HFFc6 (cell line): ENCODE measurements around the gene HACD1. TPM values are rescaled to one million over a fixed set of nuclear protein-coding genes. Genes with fewer than 3 reads are reported as not detected.
A peak's percentile ranks its signal among the peaks of the same experiment; 100 is the strongest.

Experiments used
- DNase-seq: peaks from one replicate; pipeline ENCODE4 v3.0.0-alpha.2; 2018
- H3K27ac Mint-ChIP-seq: 2 replicates; pipeline ENCODE4 v1.8.0; 2020; ENCODE audit warnings: mild to moderate bottlenecking, mixed read lengths
- H3K27me3 Mint-ChIP-seq: 2 replicates; pipeline ENCODE4 v1.8.0; 2021; ENCODE audit warnings: mild to moderate bottlenecking, moderate library complexity, mixed read lengths; ENCODE audit not compliant: insufficient read depth
- H3K36me3 Mint-ChIP-seq: 2 replicates; pipeline ENCODE4 v1.8.0; 2021; ENCODE audit warnings: low read depth, mixed read lengths
- H3K4me1 Mint-ChIP-seq: 2 replicates; pipeline ENCODE4 v1.8.0; 2020; ENCODE audit warnings: low read depth, mixed read lengths
- H3K4me3 Mint-ChIP-seq: 2 replicates; pipeline ENCODE4 v1.8.0; 2020; ENCODE audit warnings: mild to moderate bottlenecking, moderate library complexity, mixed read lengths
- H3K9me3 Mint-ChIP-seq: 2 replicates; pipeline ENCODE4 v1.8.0; 2020; ENCODE audit warnings: mild to moderate bottlenecking, mixed read lengths
- total RNA-seq, 6 experiments: library from RNA; stranded (reverse); fragmentation: NEBNext Ultra II Directional; extraction: Animal tissue kit (Norgen Biotek cat#: 25700); gene quantifications; 2 replicates in 1 of 6; 3 replicates in 5 of 6; pipeline ENCODE4 v1.2.3, GENCODE V29; 2021
- TF ChIP-seq, protein P1 (sequence below): fragments of 200-600 bp; sonication (generic); IDR thresholded peaks from 2 replicates; pipeline ENCODE4 v1.5.0; 2021; ENCODE audit warnings: antibody characterized with exemption, mild to moderate bottlenecking

The HACD1 gene
- total RNA-seq, 6 experiments from 2014 or later: 84.6 to 138 (median 100) TPM

DNA sequence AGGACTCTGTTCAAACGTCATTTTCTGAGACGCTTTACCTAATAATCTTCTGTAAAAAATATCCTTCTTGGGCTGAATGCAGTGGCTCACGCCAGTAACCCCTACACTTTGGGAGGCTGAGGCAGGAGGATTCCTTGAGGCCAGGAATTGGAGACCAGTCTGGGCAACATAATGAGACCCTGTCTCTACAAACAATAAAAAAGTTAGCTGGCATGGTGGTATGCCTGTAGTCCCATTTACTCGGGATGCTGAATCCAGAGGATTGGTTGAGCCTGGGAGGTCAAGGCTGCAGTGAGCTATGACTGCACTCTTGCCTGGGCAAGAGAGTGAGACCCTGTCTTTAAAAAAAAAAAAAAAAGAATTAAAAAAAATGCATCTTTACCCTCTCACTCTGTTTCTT lies 31.9 kb upstream of the HACD1 start:
- TF ChIP-seq, protein P1, sequence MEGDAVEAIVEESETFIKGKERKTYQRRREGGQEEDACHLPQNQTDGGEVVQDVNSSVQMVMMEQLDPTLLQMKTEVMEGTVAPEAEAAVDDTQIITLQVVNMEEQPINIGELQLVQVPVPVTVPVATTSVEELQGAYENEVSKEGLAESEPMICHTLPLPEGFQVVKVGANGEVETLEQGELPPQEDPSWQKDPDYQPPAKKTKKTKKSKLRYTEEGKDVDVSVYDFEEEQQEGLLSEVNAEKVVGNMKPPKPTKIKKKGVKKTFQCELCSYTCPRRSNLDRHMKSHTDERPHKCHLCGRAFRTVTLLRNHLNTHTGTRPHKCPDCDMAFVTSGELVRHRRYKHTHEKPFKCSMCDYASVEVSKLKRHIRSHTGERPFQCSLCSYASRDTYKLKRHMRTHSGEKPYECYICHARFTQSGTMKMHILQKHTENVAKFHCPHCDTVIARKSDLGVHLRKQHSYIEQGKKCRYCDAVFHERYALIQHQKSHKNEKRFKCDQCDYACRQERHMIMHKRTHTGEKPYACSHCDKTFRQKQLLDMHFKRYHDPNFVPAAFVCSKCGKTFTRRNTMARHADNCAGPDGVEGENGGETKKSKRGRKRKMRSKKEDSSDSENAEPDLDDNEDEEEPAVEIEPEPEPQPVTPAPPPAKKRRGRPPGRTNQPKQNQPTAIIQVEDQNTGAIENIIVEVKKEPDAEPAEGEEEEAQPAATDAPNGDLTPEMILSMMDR: no peak
- DNase-seq: no peak
- H3K4me1 Mint-ChIP-seq: peaks cover 86% of the 10 kb centered on the region

DNA sequence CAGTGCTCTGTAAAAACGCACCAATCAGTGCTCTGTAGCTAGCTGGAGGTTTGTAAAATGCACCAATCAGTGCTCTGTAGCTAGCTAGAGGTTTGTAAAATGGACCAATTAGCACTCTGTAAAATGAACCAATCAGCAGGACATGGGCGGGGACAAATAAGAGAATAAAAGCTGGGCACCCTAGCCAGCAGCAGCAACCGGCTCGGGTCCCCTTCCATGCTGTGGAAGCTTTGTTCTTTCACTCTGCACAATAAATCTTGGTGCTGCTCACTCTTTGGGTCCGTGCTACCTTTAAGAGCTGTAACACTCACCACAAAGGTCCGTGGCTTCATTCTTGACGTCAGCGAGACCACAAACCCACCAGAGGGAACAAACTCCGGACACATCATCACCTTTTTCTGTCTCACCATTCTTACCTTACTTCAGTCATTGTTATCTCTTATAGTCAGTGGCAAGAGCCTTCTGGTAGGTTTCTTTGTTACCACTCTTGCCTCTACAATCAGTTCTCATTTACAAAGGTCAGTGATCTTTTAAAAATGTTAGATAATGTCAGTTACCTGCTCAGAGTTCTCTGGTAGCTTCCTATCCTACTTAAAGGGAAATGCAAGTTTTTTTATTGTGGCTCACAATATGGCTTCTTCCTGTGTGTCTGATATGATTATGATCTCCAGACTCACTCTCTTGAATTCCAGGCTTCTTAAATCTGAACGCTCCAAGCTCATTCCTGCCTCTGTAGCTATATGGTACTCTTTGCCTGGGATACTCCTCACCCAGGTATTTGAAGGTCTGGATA lies 31.3 kb upstream of the HACD1 start:
- peaks cover 66% of the 10 kb centered on the region for H3K36me3 Mint-ChIP-seq
- peak overlapping the region; percentile 56; the same call in 1 of the 2 replicates for H3K27ac Mint-ChIP-seq
- no peak for DNase-seq
- H3K27me3 Mint-ChIP-seq: no peaks in the 10 kb centered on the region; the same call in 1 of the 2 replicates
- H3K4me3 Mint-ChIP-seq: no peak overlapping the region
- peaks cover 81% of the 10 kb centered on the region for H3K4me1 Mint-ChIP-seq
- TF ChIP-seq, protein P1: no peak
- peaks cover 7% of the 10 kb centered on the region; the same call in 1 of the 2 replicates for H3K9me3 Mint-ChIP-seq

More for the DNA sequence above, 31.9 kb upstream of the HACD1 start:
- peaks cover 11% of the 10 kb centered on the region; the same call in 1 of the 2 replicates for H3K9me3 Mint-ChIP-seq
- H3K27me3 Mint-ChIP-seq: no peaks in the 10 kb centered on the region; the same call in 1 of the 2 replicates
- peak overlapping the region; percentile 91 for H3K27ac Mint-ChIP-seq
- H3K36me3 Mint-ChIP-seq: peaks cover 71% of the 10 kb centered on the region
- peak overlapping the region; percentile 24; the same call in 1 of the 2 replicates for H3K4me3 Mint-ChIP-seq

- Mint-ChIP-seq H3K4me1 (peaks cover 77% of the 10 kb centered on the region), H3K36me3 (peaks cover 58% of the 10 kb centered on the region), H3K9me3 (no peaks in the 10 kb centered on the region), H3K27me3 (no peaks in the 10 kb centered on the region; the same call in none of the 2 replicates), H3K27ac (no peak overlapping the region), H3K4me3 (no peak overlapping the region; the same call in 1 of the 2 replicates)
- no peak for DNase-seq
- TF ChIP-seq, protein P1: no peak
Observed at GRCh38 chr10:17647326-17647725, 30.2 kb upstream of the HACD1 start.

DNA sequence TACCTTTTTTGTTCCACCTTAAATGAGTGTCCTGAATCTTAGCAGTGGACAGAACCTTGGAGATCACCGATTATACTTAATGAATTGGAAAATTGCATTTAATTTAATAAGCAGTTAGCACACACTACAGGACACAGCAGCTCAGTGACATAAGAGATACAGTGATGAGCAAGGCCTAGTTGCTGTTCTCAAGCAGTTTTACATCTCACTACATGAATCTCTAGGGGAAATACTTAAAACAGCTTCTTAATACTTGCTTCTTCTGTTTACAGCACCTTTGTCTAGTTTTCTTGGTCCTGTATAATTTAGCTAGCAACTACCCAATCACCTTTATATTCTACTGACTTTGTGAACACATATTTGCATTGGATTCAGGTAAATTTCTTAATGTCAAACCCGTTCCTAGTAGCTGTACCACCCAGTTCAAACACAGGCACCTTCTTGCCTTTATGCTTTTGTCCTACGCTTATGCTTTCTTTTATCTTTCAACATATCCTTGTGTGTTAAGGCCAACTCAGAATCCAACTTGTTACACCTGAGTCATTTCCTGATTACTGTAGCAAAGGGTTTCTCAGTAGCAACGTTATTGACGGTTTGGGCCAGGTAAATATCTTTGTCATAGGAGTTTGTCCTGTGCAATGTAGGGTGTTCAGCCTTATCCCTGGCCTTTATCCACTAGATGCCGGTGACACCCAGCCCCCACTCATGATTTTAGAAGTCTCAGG lies 28.6 kb upstream of the HACD1 start:
- Mint-ChIP-seq H3K4me3 (peak overlapping the region; percentile 97), H3K27me3 (no peaks in the 10 kb centered on the region; the same call in none of the 2 replicates), H3K4me1 (peaks cover 71% of the 10 kb centered on the region), H3K27ac (peak overlapping the region; percentile 100), H3K36me3 (peaks cover 49% of the 10 kb centered on the region), H3K9me3 (no peaks in the 10 kb centered on the region)
- no peak for DNase-seq
- TF ChIP-seq, protein P1: no peak

DNA sequence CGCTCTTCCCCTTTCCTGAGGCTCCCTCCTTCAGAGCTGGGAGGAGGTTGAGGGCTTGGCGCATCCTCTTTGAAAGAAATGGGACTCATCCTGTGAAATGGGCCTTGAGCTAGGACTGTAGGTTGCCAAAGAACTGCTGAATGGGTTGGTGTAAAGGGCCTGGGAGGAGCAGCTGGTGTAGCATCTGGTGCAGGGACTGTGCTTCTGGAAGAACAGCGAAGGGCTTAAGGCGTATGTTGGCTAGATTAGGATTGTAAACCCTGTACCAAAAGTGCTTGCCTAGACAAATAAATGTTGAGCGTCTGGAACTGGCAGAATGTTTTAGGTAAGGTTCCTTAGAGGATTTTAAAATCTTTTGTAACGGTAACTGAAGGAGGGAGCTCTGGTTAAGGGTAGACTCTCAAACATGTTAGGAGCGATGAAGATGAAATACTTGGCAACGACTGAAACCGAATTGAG lies 27.3 kb upstream of the HACD1 start:
- TF ChIP-seq, protein P1: no peak
- Mint-ChIP-seq H3K27me3 (no peaks in the 10 kb centered on the region; the same call in none of the 2 replicates), H3K9me3 (no peaks in the 10 kb centered on the region), H3K4me1 (peaks cover 58% of the 10 kb centered on the region), H3K4me3 (peak overlapping the region; percentile 97), H3K36me3 (peaks cover 53% of the 10 kb centered on the region), H3K27ac (peak overlapping the region; percentile 100)
- DNase-seq: peak; percentile 8
